HG03025 (cell line): Measurements from ENCODE around the gene BCAP31.

Experiments
- ATAC-seq: cut with Tn5 transposase; IDR thresholded peaks from one replicate; pipeline ENCODE4 v1.9.1; 2021; ENCODE audit warnings: mild to moderate bottlenecking, moderate library complexity; ENCODE audit not compliant: unreplicated experiment, low FRiP score

BCAP31 gene

GRCh38 chrX:153662266-153662665 is 61.9 kb downstream of the BCAP31 start:
- no peak for ATAC-seq

GRCh38 chrX:153659268-153659667 is 64.9 kb downstream of the BCAP31 start:
- ATAC-seq = no peak

GRCh38 chrX:153657161-153657560 is 67.0 kb downstream of the BCAP31 start:
- ATAC-seq = no peak

DNA sequence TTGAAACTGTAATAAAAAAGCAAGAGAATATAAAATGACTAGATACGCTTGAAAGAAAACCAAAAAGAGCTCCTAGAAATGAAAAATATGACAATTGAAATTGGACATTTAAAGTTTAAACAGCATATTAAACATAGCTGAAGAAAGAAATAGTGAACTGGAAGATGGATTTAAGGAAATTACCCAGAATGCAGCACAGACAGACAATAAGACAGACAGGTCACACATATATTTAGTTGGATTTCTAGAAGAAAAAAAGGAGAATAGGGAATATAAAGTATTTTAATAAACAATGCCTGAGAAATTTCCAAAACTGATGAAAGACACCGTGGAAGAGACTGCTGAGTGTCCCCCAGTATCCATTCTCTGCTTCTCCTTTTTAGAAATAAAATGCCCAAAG is 70.6 kb downstream of the BCAP31 start:
- no peak for ATAC-seq

- no peak for ATAC-seq
Measured at GRCh38 chrX:153651540-153652079, 72.6 kb downstream of the BCAP31 start.

- no peak for ATAC-seq
Measured at GRCh38 chrX:153650959-153651358, 73.2 kb downstream of the BCAP31 start.
